ENCODE results near the gene SUGCT.

Gene SUGCT

DNA sequence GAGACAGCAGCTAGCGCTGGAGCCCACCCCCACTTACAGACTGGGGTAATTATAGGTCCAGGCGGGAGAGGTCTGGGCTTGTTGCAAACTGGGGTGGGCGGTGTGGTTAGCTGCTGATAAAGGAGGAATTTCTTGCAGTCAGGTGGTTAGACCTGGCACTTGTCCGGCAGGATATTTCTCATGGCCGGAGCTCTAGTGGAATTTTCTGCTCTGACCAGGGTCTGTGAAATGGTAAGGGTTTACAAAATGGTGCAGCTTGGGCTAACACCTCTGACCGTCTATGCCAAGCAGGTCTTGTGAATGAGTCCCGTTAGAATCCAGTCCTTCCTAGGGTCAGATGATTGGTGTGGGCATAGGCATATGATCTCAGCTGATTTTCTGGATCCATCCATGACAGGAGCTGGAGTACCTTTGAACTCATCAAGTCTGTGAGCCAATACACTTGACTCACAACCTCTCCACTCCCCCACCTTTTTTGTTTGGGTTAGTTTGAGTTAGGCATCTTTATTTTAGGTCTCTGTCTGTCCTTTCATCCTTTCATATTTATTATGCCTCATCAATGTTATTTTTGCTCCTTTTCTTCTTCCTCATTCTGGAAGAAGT, 213.4 kb downstream of the SUGCT start:
- no peak for TF ChIP-seq CTCF (IDR thresholded peaks at IDR 0.05; ENCODE audit: low read depth, low read length, missing control alignments)
- in situ Hi-C loops (cut with HindIII; ENCODE audit: low sequenced_read_pairs) = no loop called here
- no peak for DNase-seq (ENCODE audit: low read depth)
- H3K4me3 ChIP-seq (ENCODE audit: low read depth, low read length) = no peak overlapping the region

DNA sequence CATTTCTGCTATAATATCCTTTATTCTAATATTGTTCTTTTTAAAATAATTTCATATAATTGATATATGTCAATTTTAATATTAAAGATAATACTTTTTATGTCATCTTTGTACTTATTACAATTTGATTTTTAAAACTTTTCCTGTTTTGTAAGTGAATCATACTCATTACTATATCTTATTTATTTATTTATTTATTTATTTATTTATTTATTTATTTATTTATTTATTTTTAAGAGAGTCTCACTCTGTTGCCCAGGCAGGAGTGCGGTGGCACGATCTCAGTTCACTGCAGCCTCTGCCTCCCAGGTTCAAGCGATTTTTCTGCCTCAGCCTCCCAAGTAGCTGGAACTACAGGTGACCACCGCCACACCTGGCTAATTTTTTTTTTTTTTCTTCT, 215.3 kb downstream of the SUGCT start:
- no peak overlapping the region for H3K4me3 ChIP-seq (ENCODE audit: low read depth, low read length)

GRCh38 chr7:40354711-40355110, 219.9 kb downstream of the SUGCT start:
- DNase-seq (ENCODE audit: low read depth) = no peak
- in situ Hi-C loops (cut with HindIII; ENCODE audit: low sequenced_read_pairs) = no loop called here
- H3K4me3 ChIP-seq (ENCODE audit: low read depth, low read length) = no peak overlapping the region
- TF ChIP-seq CTCF (IDR thresholded peaks at IDR 0.05; ENCODE audit: low read depth, low read length, missing control alignments) = no peak

More for the DNA sequence above, 215.3 kb downstream of the SUGCT start:
- DNase-seq (ENCODE audit: low read depth) = no peak
- in situ Hi-C loops (cut with HindIII; ENCODE audit: low sequenced_read_pairs) = no loop called here
- no peak for TF ChIP-seq CTCF (IDR thresholded peaks at IDR 0.05; ENCODE audit: low read depth, low read length, missing control alignments)

- TF ChIP-seq CTCF (IDR thresholded peaks at IDR 0.05; ENCODE audit: low read depth, low read length, missing control alignments) = no peak
- in situ Hi-C loops (cut with HindIII; ENCODE audit: low sequenced_read_pairs) = no loop called here
- no peak overlapping the region for H3K4me3 ChIP-seq (ENCODE audit: low read depth, low read length)
- no peak for DNase-seq (ENCODE audit: low read depth)
Observed at GRCh38 chr7:40356312-40356711, 221.5 kb downstream of the SUGCT start.

- H3K4me3 ChIP-seq (ENCODE audit: low read depth, low read length) = no peak overlapping the region
- in situ Hi-C loops (cut with HindIII; ENCODE audit: low sequenced_read_pairs) = no loop called here
- TF ChIP-seq CTCF (IDR thresholded peaks at IDR 0.05; ENCODE audit: low read depth, low read length, missing control alignments) = no peak
- no peak for DNase-seq (ENCODE audit: low read depth)
Observed at GRCh38 chr7:40356871-40357709, 222.3 kb downstream of the SUGCT start.

DNA sequence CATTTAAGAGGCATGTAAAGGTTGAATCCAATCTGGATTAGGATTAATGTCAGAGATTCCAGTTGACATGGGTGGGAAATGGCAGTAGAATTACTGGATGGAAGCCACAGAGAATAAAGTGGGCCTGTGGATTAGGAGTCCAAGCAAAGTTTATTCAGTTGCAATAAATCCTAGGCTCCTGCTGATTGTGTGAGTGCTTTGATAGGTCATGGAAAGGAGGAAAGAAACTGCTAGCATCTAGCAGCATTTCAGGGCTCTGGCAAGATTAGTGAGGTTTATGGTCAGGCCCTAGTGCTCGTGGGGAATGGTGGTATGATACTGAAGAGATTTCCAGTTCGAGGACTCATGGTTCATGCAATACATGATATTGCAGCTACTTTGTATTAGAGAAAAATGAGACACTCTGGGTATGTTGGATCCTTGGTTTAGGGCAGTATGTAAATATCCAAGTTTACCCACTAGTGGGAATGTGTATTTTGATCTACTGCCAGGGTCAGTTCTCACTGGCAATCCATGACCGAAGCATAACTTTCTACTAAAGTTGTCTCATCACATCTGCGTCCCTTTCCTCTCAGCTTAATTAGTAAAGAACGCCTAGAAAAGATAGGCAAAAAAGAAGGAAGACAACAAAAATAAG, 235.0 kb downstream of the SUGCT start:
- no peak for DNase-seq (ENCODE audit: low read depth)
- no peak overlapping the region for H3K4me3 ChIP-seq (ENCODE audit: low read depth, low read length)
- in situ Hi-C loops (cut with HindIII; ENCODE audit: low sequenced_read_pairs) = no loop called here
- no peak for TF ChIP-seq CTCF (IDR thresholded peaks at IDR 0.05; ENCODE audit: low read depth, low read length, missing control alignments)

All from astrocyte of the cerebellum (primary cell).